ENCODE data around the gene VTN. TPM values are rescaled to one million over a fixed set of nuclear protein-coding genes. Genes with fewer than 3 reads are reported as not detected.

Gene VTN
- total and polyA plus RNA-seq, 2 donors (not counting 1 experiment from before 2014, with no cell fraction given) = 0.34 to 0.36 TPM

DNA sequence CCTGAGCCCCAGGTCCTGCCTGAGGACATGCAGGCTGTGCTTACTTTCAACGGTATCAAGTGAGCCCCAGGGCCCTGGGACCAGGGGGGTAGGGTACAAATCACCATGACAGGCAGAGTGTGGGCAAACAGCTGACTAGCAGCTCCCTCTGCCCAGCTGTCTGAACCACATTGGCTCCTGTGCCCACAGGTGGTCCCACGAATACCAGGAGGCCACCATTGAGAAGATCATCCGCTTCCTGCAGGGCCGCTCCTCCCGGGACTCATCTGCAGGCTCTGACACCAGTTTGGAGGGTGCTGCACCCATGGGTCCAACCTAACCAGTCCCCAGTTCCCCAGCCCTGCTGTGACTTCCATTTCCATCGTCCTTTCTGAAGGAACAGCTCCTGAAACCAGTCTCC is 25.9 kb upstream of the VTN start:
- no peaks in the 10 kb centered on the region for H3K9me3 Mint-ChIP-seq (ENCODE audit: insufficient read depth)
- Histone ChIP-seq H3K9me3 (ENCODE audit: control extremely low read depth in 1 of 3, control insufficient read depth in 2 of 3, insufficient read depth in 1 of 3, low read length in 2 of 3) (no peaks in the 10 kb centered on the region), H3K27ac (ENCODE audit: low read length in 2 of 2) (no peak overlapping the region), H2AFZ (ENCODE audit: insufficient read depth, low read depth, low read length, poor library complexity, severe bottlenecking) (no peak overlapping the region), H3K4me1 (ENCODE audit: control insufficient read depth in 2 of 2, insufficient read depth in 2 of 2, low read length in 2 of 2) (no peaks in the 10 kb centered on the region), H3K9ac (ENCODE audit: low read length) (no peak overlapping the region), H3K36me3 (replicated peaks in 1 of 2; ENCODE audit: control extremely low read depth in 1 of 2, control insufficient read depth in 1 of 2, extremely low read depth in 1 of 2, insufficient read depth in 2 of 2, low read length in 1 of 2) (peaks cover 0 to 19% of the 10 kb centered on the region in 2 experiments), H3K79me2 (ENCODE audit: control insufficient read depth, insufficient read depth, low read length) (no peaks in the 10 kb centered on the region), H3K27me3 (replicated peaks in 1 of 4; ENCODE audit: control extremely low read depth in 1 of 4, control insufficient read depth in 3 of 4, insufficient read depth in 4 of 4, low read length in 3 of 4) (no peaks in the 10 kb centered on the region), H3K4me2 (replicated peaks; ENCODE audit: low read depth, low read length, poor library complexity, severe bottlenecking) (no peak overlapping the region), H4K20me1 (ENCODE audit: control insufficient read depth, insufficient read depth, low read length, poor library complexity, severe bottlenecking) (no peaks in the 10 kb centered on the region), H3K4me3 (ENCODE audit: control extremely low read depth in 1 of 5, extremely low read depth in 1 of 5, insufficient read depth in 1 of 5, low read depth in 2 of 5, low read length in 4 of 5) (no peak overlapping the region)
- TF ChIP-seq EZH2 (IDR thresholded peaks at IDR 0.05; ENCODE audit: borderline replicate concordance, insufficient read depth, low read depth, low read length, poor library complexity, severe bottlenecking) (no peak), CTCF (IDR thresholded peaks at IDR 0.05) (no peak)
- no peak overlapping the region for H3K27ac Mint-ChIP-seq
- CTCF ChIA-PET = no interaction called here
- no peak overlapping the region for H3K4me3 Mint-ChIP-seq
- POLR2A ChIA-PET = no interaction called here
- no peak for DNase-seq
- ATAC-seq (ENCODE audit: low read depth) = no peak
- no peaks in the 10 kb centered on the region for H3K27me3 Mint-ChIP-seq
- intact Hi-C loops (cut with micrococcal nuclease) = no loop called here
- 93% methylated on average over 6 of the region's 6 CpGs for WGBS (ENCODE audit: insufficient coverage)
- H3K4me1 Mint-ChIP-seq = peaks cover 3% of the 10 kb centered on the region

DNA sequence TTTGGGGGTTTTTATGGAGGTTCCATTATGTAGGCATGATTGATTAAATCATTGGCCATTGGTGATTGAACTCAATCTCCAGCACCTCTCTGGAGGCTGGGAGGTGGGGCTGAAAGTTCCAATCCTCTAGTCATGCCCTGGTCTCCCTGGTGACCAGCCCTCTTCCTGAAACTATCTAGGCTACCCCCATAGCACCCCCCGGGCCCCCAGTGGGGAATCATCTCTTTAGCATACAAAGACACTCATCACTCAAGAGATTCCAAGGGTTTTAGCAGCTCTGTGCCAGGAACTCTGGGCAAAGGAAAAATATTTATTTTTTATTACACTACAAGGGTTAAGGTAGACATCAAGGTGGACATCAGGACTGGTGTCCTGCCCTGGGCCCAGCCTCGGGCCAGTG is 25.3 kb upstream of the VTN start:
- no peaks in the 10 kb centered on the region for H3K9me3 Mint-ChIP-seq (ENCODE audit: insufficient read depth)
- CTCF ChIA-PET = no interaction called here
- POLR2A ChIA-PET = no interaction called here

More for the DNA sequence above, 25.3 kb upstream of the VTN start:
- Mint-ChIP-seq H3K4me1 (peaks cover 3% of the 10 kb centered on the region), H3K4me3 (no peak overlapping the region), H3K27me3 (no peaks in the 10 kb centered on the region), H3K27ac (no peak overlapping the region)
- H3K4me2 ChIP-seq (replicated peaks; ENCODE audit: low read depth, low read length, poor library complexity, severe bottlenecking) = no peak overlapping the region
- H2AFZ ChIP-seq (ENCODE audit: insufficient read depth, low read depth, low read length, poor library complexity, severe bottlenecking) = no peak overlapping the region
- no peak overlapping the region for H3K4me3 ChIP-seq (ENCODE audit: control extremely low read depth in 1 of 5, extremely low read depth in 1 of 5, insufficient read depth in 1 of 5, low read depth in 2 of 5, low read length in 4 of 5)
- WGBS (ENCODE audit: insufficient coverage) = 100% methylated on average over 1 of the region's 2 CpGs
- no peaks in the 10 kb centered on the region for H3K79me2 ChIP-seq (ENCODE audit: control insufficient read depth, insufficient read depth, low read length)
- no peak overlapping the region for H3K9ac ChIP-seq (ENCODE audit: low read length)
- H3K27ac ChIP-seq (ENCODE audit: low read length in 2 of 2) = no peak overlapping the region
- no peaks in the 10 kb centered on the region for H4K20me1 ChIP-seq (ENCODE audit: control insufficient read depth, insufficient read depth, low read length, poor library complexity, severe bottlenecking)
- peaks cover 0 to 24% of the 10 kb centered on the region in 2 experiments for H3K36me3 ChIP-seq (replicated peaks in 1 of 2; ENCODE audit: control extremely low read depth in 1 of 2, control insufficient read depth in 1 of 2, extremely low read depth in 1 of 2, insufficient read depth in 2 of 2, low read length in 1 of 2)
- intact Hi-C loops (cut with micrococcal nuclease) = no loop called here
- no peaks in the 10 kb centered on the region for H3K9me3 ChIP-seq (ENCODE audit: control extremely low read depth in 1 of 3, control insufficient read depth in 2 of 3, insufficient read depth in 1 of 3, low read length in 2 of 3)
- H3K4me1 ChIP-seq (ENCODE audit: control insufficient read depth in 2 of 2, insufficient read depth in 2 of 2, low read length in 2 of 2) = no peaks in the 10 kb centered on the region
- no peak for TF ChIP-seq EZH2 (IDR thresholded peaks at IDR 0.05; ENCODE audit: borderline replicate concordance, insufficient read depth, low read depth, low read length, poor library complexity, severe bottlenecking)
- TF ChIP-seq CTCF (IDR thresholded peaks at IDR 0.05) = no peak
- H3K27me3 ChIP-seq (replicated peaks in 1 of 4; ENCODE audit: control extremely low read depth in 1 of 4, control insufficient read depth in 3 of 4, insufficient read depth in 4 of 4, low read length in 3 of 4) = no peaks in the 10 kb centered on the region
- DNase-seq = no peak
- ATAC-seq (ENCODE audit: low read depth) = no peak
